Measurements from ENCODE around the gene USP47. TPM values are rescaled to one million over a fixed set of nuclear protein-coding genes. Genes with fewer than 3 reads are reported as not detected.

USP47 gene
- total RNA-seq, 4 donors from 2014 or later, result 50.3 to 83.0 (median 69.6) TPM

DNA sequence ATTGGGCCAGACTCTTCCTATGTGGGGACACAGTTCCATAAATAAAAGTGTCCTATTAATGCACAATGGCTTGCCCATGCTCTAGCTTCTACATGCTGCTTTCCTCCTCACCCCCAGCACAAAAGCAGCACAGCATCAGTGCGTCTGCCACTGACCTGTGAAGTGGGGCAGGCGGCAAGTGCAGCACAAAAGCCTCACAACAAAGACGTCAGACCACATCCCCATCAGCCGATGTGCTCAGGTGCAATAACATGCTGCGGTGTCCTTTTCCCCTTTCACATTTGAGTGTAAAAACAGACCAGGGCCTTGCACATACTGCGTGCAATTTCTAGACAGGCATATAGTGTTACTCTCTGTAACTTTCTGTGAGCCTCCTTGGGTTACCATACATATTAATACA lies 153.8 kb downstream of the USP47 start:
- no peak overlapping the region for H3K4me3 ChIP-seq (ENCODE audit: low read depth, poor library complexity, severe bottlenecking)
- no peak for DNase-seq (ENCODE audit: low spot score in 2 of 2)
- 71 to 81% methylated on average over 6 of the region's 6 CpGs for WGBS, 2 donors
- TF ChIP-seq POLR2A (IDR thresholded peaks at IDR 0.05), result no peak
- TF ChIP-seq CTCF (IDR thresholded peaks at IDR 0.05), result no peak
- intact Hi-C loops (cut with DNase I; ENCODE audit: low total_unique reads), result no loop called here

DNA sequence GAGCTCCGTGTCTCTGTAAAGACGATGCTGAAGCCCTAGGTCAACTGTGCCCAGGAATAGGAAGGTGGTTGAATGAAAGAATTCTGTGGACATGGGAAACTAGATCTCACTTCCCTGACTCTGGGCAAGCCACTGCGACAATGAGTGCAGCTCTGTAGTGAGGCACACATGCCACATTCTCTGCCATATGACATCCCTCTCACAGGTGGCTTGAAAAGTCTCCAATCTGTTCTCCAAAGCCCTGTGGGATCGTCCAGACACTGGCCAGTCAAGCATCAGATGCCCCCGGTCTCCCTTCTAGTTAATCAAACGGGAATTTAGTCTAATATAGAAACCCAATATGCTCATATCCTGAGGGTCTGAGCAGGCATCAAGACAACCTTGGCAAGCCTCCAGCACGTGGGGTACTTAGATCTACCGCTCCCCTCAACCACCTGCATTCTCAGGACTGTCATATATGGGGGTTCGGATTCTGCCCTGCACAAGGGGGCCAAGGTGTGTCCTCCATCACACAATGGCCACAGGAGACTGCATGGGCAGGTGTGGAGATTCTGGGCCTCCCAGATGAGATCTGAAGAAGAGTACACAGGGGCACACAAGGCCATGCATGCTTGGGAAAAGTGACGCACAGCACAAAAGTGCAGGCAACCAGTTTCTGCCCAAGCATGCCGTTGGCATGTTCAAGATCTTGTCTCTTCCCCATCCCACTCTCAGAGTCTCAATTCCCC lies 154.7 kb downstream of the USP47 start:
- peak in 1 of 2 donors; percentile 78 for DNase-seq (ENCODE audit: low spot score in 2 of 2)
- 63 to 71% methylated on average over 11 of the region's 11 CpGs for WGBS, 2 donors
- no peak for TF ChIP-seq POLR2A (IDR thresholded peaks at IDR 0.05)
- no peak for TF ChIP-seq CTCF (IDR thresholded peaks at IDR 0.05)
- H3K4me3 ChIP-seq (ENCODE audit: low read depth, poor library complexity, severe bottlenecking), result no peak overlapping the region
- intact Hi-C loops (cut with DNase I; ENCODE audit: low total_unique reads), result no loop called here

- TF ChIP-seq POLR2A (IDR thresholded peaks at IDR 0.05) (no peak), CTCF (IDR thresholded peaks at IDR 0.05) (no peak)
- 25 to 47% methylated on average over 3 of the region's 3 CpGs for WGBS, 2 donors
- intact Hi-C loops (cut with DNase I; ENCODE audit: low total_unique reads), result no loop called here
Observed at GRCh38 chr11:11997049-11997322, 155.2 kb downstream of the USP47 start.

GRCh38 chr11:11998091-11998781 lies 156.5 kb downstream of the USP47 start:
- 60 to 61% methylated on average over 8 of the region's 8 CpGs for WGBS, 2 donors
- no peak for TF ChIP-seq CTCF (IDR thresholded peaks at IDR 0.05)

More at GRCh38 chr11:11997049-11997322, 155.2 kb downstream of the USP47 start:
- peak in 1 of 2 donors; percentile 50 for DNase-seq (ENCODE audit: low spot score in 2 of 2)
- no peak overlapping the region for H3K4me3 ChIP-seq (ENCODE audit: low read depth, poor library complexity, severe bottlenecking)

DNA sequence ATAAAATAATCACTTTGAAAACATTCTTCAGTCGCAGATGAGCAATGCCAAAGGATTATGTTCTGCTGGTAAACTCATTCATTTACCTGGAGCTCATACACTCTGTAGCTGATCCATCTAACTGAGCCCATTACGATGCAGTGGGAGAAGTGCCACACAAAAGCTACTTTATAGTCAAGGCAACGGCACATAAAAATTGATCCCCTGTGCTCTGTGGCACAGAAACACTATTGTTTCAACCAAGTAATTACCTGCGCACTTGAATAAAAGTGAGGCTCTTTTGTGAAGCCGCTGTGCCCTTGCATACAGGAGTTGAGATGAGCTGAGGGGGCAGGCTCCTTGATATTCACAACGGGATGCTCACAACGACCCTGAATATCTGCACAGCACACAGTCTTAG lies 159.4 kb downstream of the USP47 start:
- peak in 1 of 2 donors; percentile 40 for DNase-seq (ENCODE audit: low spot score in 2 of 2)
- no peak overlapping the region for H3K4me3 ChIP-seq (ENCODE audit: low read depth, poor library complexity, severe bottlenecking)
- WGBS, 2 donors, result 78 to 82% methylated on average over 7 of the region's 7 CpGs
- TF ChIP-seq CTCF (IDR thresholded peaks at IDR 0.05), result no peak
- no peak for TF ChIP-seq POLR2A (IDR thresholded peaks at IDR 0.05)
- intact Hi-C loops (cut with DNase I; ENCODE audit: low total_unique reads), result no loop called here

More at GRCh38 chr11:11998091-11998781, 156.5 kb downstream of the USP47 start:
- intact Hi-C loops (cut with DNase I; ENCODE audit: low total_unique reads), result no loop called here
- no peak for DNase-seq (ENCODE audit: low spot score in 2 of 2)
- no peak overlapping the region for H3K4me3 ChIP-seq (ENCODE audit: low read depth, poor library complexity, severe bottlenecking)

Measured in lower leg skin (tissue), 4 donors.